Jurkat, Clone E6-1 (cell line): ENCODE measurements around the gene DTNA.

Experiments used
- DNase-seq: peaks from one replicate; pipeline ENCODE4 v3.0.0-alpha.2; 2011; ENCODE audit warnings: low read depth, low spot score
- H3K4me3 ChIP-seq: 2 replicates; pipeline ENCODE4 v1.5.1; 2011; ENCODE audit warnings: mild to moderate bottlenecking, low read length, control low read depth, moderate library complexity

Gene DTNA

DNA sequence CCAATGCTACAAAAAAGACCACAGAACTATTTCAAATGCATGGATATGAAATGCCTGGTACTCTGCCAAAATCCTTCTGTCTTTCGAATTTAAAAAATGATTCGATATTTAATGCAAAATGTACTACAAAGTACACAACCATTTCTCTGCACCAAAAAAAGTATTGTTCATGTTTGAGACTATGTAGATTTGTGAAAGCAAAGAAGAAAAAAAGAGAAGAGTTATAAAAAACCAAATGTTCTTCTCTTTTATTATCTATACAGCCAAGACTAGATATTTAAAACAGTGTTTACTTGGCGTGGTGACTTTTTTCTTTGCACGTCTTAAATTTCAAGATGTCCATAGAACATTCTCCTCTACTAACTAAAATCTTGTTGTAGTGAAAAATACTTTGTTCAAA lies 89.2 kb downstream of the DTNA start:
- no peak overlapping the region for H3K4me3 ChIP-seq
- no peak for DNase-seq

DNA sequence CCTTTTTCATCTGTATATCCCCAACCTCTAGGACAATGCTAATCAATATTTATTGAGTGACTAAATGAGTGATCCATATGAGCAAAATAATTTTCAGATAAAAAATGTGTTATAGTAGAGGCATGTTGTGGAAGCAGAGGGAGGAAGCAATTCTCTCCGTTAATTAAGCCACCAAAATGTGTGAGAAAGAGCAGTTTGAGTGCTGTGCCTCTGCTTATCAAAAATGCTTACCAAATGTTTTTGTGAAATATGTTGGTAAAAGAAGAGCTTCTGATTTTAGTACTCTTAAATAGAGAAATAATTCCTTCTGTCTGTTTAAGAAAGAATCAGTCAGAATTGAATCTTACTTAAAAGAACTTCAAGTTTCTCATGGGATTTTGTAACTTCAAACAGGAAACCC lies 90.3 kb downstream of the DTNA start:
- no peak for DNase-seq
- no peak overlapping the region for H3K4me3 ChIP-seq

DNA sequence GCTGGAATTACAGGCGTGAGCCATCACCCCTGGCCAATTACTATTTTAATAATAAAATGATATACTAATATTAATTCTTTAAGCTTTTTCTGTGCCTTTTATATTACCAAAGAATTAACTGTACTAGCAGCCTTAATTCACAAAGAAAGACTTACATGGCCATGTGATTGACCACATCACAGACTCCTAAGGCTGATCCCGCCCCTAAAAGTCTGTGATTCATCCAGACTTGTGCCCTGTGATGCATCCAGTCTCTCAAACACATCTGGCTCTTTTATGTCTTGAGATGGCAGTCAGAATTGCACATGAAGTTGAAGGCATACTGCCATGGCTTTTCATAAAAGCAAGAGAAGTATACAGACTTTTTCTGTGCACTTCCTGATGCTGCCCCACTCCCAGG lies 91.7 kb downstream of the DTNA start:
- no peak overlapping the region for H3K4me3 ChIP-seq
- peak; percentile 44 for DNase-seq

DNA sequence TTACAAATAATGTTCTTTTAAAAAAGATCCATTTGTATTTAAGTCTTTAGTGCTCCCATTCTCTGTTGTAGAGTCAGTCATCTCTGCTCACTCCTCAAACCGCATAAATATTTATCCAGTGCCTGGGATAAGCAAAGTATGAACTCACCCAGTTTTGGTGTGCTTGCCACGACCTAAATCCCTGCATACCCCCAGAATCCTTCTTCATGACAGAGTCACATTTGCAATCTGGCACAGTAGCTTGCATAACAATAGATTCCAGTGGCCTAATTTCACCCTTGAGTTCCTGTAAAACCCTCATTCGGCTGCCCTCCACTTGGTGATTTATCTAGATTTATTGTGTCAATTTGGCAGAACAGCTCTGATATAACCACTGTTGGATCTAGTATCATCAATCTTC lies 92.9 kb downstream of the DTNA start:
- no peak for DNase-seq
- no peak overlapping the region for H3K4me3 ChIP-seq

DNA sequence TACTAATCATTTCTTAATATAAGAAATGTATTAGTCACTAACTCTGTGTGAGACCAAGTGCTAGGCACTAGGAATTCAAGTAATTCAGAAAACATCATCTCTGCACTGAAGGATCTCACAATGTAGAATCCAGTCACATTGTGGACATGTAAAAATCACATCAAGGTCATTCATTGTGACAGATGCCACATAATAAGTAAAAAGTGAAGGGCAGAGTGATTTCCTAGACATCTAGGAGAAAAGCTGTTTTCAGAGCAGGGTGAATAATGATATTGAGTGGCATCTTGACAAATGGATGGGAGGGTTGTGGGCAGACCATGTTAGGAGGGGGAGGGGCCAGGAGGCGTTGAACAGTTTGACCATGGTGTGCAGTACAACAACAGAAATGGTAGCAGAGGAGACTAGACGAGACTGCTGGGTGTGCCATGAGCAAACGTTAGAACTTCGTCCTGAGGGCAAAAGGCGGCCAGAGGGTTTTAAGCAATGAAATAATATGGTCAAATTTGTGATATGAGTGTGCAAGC lies 93.8 kb downstream of the DTNA start:
- H3K4me3 ChIP-seq: no peak overlapping the region
- DNase-seq: no peak

DNA sequence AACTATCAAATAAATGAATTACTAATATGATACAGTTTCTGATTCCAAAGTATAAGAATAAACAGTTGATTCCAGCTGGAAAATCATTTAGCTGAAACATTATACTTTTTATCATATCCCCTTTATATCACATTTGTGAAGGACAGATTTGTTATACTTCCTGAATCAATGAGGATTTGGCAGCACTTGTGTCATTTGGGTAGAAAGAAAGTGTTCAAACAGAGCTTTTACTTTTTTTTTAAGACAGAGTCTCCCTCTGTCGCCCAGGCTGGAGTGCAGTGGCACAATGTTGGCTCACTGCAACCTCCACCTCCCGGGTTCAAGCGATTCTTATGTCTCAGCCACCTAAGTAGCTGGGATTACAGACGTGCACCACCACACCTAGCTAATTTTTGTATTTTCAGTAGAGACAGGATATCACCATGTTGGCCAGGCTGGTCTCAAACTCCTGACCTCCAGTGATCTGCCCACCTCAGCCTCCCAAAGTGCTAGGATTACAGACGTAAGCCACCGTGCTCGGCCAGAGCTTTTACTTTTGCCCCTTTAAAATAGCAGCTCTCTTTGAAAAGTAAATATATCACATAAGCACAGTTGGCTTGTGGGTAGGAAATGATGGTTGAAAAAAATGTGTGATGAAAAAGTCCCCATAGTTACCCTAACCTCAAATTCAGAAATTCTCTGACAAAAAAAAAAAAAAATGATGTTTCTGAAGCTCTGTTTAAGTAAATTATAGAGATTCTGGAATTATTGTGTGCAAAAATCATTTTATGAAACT lies 95.2 kb downstream of the DTNA start:
- H3K4me3 ChIP-seq: no peak overlapping the region
- DNase-seq: no peak

DNA sequence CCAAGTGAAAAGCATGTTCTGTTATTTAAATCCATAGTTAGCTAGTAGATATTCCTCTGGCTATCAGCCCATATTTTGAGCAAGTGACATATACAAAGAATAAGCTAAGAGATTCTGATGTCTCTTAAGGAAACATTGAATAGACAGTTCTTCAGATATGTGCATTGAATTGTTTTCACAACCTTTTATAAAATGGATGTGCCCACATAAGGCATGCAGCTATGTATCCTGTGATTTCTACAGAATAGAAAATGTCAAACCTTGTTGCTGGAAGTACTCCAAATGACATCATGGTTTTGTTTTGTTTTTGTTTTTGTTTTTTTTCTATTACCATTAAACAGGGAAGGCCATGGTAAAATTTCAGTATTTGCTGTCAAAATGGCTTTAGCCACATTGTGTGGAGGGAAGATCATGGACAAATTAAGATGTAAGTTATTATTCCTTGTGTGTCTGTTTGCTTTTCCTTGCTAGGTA lies 95.8 kb downstream of the DTNA start:
- H3K4me3 ChIP-seq: no peak overlapping the region
- no peak for DNase-seq

DNA sequence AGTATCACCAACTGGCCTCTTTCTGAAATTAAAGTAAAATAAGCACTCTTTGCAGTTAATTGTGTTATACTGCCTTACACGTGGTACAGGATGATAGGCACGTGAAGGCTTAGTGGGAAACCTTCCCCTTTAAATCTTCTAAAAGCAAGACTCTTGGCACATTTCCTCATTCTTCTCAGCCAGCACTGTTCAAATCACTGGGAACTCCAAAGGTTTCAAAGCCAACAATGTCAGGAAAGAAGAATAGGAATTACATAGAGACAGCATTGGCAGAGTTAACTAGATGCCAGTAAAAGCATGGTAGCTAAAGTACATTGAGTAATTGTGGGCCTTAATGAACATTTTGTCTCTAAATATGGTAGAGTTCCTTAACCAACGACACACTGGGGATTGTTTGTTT lies 96.4 kb downstream of the DTNA start:
- DNase-seq: no peak
- H3K4me3 ChIP-seq: no peak overlapping the region

DNA sequence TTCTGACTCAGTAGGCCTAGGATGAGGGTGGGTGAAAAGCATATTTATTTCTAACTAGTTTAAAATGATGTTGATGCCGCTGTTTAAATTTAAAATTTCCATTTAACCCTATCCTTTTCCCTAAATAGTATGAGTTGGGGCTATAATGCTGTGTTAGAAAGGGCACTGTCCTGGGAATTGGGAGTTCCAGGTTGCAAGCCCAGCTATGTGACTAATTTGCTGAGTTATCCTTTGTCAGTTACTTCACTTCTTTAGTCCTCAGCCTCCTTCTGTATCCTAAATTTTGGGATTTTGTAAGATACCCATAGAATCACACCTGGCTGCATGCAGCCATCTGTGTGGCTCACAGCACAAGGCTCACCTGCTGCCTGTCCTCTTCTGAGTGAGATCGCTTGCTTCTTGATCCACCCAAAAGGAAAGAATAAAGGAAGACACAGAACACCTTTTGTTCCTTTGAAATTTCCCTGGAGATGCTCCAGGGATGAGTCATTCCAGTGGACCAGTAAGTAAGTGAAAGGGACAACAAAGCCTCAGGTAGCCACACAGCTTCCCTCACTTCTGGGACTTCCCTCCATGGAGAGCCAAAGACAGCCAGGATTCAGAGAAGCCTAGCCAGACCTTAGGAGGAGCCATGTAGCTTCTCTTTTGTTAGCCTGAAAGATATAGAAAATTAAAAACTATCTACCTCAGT lies 97.2 kb downstream of the DTNA start:
- no peak overlapping the region for H3K4me3 ChIP-seq
- no peak for DNase-seq

DNA sequence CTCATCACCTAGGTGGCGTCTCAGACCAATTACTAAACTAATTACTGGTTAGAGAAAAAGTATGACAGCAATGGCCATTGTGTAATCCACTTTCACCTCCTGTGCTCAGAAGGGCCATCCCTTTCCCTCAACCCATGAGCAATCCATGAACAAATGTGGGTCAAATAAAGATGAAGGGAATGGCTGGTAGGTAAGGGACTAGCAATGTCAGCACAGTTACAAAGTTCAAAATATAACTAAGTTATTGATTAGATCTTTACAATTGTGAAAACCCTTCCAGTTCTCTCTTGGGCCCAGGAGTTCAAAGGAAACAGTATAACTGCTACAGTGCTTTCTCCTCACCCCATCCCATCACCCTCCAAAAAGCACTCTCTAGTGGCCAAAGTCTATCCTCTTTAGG lies 98.3 kb downstream of the DTNA start:
- no peak for DNase-seq
- no peak overlapping the region for H3K4me3 ChIP-seq

DNA sequence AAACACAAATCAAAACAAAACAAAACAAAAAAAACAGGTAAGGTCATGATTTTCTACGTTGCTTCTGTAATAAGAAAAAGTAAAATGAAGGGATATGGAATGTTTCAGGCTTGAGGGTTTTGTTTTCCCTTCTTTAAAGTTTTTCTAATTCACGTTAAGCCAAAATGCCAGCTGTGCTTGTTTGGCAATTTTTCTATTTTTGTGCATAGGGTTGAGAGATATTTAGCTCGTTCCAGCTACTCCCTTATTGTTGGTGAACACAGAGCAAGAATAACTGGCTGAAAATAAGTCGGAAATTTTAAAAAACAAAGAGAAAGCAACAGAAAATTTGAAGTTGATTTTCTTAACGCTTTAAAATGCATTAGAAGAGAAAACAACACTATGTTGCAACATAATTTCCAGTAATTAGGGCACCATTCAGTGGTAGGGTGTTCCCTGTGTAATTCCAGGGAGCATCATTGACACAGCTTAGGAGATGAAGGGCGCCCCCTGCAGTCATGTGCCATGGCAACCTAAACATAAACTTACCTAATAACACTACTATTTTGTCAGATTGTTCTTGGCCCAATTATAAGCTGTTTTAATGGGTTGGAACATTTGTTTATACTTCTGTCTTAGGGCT lies 99.5 kb downstream of the DTNA start:
- H3K4me3 ChIP-seq: no peak overlapping the region

DNA sequence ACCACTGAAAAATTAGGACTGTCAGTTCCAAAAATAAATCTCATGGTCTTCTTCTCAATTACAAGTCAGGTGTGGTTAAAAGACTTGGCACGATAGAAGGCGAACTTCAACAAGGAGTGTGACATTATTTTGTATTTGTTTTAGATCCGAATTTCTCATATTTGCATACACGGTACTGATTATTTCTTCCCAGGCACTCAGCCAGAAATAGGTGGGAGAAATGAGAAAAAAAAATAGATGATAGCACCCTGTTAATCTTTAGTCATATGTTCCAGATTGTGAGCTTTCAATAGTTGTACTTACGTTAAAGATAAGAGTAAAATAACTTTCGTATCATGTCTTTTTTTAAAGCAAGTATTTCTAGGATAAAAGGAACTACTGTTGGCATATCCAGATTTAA lies 106.1 kb downstream of the DTNA start:
- DNase-seq: no peak

More for the DNA sequence above, 99.5 kb downstream of the DTNA start:
- DNase-seq: no peak

DNA sequence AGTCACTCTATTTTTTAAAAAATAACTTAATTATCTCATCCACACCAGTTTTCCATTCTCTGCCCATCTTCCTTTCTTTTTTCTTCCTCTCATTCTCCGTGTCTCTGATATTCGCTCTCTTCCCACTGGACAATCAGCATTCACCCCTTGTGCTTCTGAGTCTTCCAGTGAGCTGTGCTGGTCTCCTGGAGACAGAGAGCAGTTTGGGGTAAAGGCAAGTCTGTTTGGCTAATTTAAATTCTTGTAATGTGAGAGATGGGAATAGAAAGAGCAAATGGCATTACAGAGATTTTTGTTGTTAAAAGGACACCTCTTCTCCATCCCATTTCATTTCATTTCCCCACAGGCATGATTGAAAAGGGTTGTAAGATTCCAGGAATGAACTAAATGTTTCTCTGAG lies 107.5 kb downstream of the DTNA start:
- H3K4me3 ChIP-seq: no peak overlapping the region
- no peak for DNase-seq

More for the DNA sequence above, 106.1 kb downstream of the DTNA start:
- no peak overlapping the region for H3K4me3 ChIP-seq

DNA sequence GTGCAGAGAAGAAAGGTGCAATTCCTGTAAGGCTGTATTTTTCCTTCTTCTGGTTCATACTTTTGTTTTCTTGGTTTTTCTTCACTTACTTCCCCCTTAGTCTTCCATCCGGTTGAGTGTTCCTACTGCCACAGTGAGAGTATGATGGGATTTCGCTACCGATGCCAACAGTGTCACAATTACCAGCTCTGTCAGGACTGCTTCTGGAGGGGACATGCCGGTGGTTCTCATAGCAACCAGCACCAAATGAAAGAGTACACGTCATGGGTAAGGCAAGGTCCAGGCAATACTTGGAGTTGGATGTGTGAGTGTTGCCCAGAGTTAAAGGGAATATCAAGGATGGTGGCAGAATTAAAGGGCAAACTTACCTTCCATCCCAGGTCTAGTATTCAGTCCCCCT lies 108.0 kb downstream of the DTNA start:
- no peak overlapping the region for H3K4me3 ChIP-seq

DNA sequence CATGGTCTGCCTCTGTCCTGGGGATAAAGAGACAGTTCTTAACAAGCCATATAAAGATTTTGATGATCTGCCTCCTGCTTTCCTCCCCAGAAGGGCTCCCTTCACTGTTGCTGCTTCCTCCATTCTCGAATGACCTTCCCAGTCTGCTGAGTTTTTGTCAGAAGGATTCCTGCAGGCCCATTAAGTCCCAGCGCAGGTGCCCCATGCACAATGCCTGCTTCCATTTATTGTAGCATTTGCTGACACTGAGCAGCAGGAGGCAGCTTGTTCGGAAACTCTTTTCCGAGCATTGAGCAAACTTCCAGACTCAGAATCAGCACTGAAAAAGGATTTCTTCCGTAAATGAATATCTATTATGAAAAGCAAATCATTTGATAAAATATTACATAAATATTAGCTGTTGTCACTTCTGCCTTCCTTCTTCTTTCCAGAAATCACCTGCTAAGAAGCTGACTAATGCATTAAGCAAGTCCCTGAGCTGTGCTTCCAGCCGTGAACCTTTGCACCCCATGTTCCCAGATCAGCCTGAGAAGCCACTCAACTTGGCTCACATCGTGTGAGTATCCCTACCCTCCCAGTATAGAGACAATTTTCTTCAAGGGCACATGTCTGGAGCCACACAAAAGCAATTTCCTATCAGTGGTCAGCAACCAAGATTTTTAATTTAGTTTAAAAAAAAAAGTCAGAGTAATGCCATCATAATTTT lies 110.4 kb downstream of the DTNA start:
- no peak for DNase-seq
- no peak overlapping the region for H3K4me3 ChIP-seq

More for the DNA sequence above, 108.0 kb downstream of the DTNA start:
- DNase-seq: no peak

DNA sequence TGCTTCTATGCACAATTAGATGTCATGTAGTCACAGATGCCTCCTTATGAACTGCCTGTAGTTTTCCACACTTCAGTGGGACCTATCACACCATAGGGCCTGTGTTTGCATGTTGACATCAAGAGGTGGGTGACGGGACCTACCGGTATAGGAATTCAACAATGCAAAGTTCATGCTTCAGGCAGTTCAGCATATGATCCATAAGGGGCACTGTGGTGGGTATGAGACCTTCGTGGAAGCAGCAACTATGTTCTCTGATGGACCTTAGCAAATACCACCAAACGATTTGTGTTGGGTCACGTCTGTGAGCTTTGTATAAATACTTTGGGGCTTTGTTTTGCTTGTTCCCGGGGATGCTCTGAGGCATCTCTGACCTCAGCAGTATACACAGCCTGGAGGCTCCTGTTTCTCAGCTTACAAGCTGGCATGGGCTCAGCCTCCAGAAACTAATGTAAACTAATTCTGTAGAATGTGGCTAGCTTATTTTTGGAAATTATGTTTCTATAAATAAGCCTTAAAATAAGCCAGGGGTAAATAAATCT lies 111.6 kb downstream of the DTNA start:
- no peak overlapping the region for H3K4me3 ChIP-seq
- peak; percentile 12 for DNase-seq

DNA sequence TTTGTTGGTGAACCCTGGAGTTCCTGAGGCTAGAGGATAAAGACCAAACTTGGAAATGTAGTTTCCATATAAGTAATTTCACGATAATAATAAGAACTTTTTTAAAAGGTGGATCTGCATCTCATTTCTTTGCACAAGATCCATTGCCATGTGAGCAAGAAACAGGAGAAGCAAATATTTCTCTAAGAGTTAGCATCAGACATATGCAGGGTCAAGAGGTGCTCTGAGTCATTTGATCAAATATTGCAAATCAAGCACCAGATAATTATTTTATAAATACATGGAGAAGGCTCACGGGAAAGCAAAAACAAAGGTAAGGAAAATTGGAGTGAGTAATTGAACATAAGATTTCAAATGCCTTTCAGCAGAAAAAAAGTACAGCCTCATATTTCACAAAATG lies 118.0 kb downstream of the DTNA start:
- H3K4me3 ChIP-seq: no peak overlapping the region
- no peak for DNase-seq

DNA sequence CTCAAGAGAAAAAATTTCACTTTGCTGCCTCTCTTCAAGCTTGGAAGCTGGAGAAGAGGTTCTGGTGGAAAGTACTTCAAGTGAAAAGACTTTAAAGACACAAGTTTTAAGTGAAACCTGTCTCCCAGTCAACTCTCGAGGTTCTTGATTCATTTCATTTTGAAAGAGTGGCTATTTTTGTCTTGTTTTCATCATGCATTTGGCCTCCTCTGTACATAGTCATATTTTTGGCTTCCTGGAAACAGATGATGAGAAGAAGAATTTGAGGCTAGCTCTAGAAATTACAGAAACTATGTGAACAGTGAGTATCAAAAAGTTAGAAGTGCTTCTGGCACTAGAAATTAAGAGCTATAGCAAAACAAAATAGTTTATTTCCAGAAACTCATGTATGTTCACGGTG lies 124.8 kb downstream of the DTNA start:
- H3K4me3 ChIP-seq: no peak overlapping the region
- DNase-seq: no peak

DNA sequence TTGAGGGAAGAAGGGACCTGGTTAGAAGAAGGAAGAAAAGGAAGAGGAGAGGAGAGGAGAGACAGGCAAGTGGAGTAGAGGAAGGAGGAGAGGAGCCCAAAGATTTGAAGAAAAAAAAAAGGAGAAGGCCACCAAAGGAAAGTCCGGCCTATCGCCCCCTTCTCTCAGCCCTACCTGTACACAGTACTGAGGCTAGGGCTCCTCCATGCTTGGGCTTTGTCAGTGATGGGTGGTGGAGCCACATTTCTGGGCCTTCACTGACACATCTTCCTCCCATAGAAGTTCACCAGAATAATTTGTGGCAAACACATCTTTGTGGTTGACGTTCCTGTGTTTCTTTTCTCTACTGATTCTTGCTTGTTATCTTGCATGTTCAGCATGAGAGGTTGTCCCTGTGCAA lies 125.4 kb downstream of the DTNA start:
- DNase-seq: no peak
- H3K4me3 ChIP-seq: no peak overlapping the region
